ENCODE results near the gene TTC9B.
"Not testable (repeated sequence)": the region's sequence is repeated elsewhere in the genome, so short reads cannot be mapped to it uniquely, and the experiment has no call there.

The TTC9B gene

GRCh38 chr19:40170303-40170989, 47.7 kb downstream of the TTC9B start:
- DNase-seq (ENCODE audit: low spot score): not testable (repeated sequence)

GRCh38 chr19:40169482-40170302, 48.5 kb downstream of the TTC9B start:
- not testable (repeated sequence) for DNase-seq (ENCODE audit: low spot score)
